ENCODE measurements around the gene GSTM3.

DNA sequence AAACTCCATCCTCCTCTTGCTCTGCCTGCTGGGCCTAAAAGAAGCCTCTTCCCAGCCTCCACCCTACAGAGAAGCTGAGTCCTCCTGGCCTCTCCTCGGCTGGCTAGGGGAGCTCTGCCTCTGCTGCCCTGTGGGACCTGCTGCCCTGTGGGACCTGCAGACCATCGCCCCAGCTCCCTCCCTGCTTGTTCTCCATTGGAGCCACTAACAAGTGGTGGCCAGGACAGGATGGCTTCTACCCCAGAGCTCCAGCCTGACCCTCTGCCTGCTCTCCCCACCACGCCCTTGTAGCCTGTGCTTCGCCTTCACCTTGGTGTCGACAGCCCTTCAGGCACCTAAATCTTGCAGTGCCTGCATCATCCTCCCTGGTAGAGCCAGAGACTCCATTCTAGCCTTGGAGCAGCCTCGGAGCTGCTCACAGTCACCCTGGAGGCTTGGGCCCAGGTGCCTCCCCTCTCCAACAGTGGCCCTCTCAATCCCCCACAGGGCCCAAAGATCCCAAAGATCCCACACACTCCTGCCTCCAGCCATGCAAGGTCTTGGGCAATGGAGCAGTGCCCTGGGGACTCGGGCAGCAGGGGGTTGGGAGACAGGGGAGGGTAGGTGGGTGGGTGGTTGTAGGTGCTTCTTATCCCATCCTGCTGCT is 19.9 kb upstream of the GSTM3 start:
- TF ChIP-seq MAFK (IDR thresholded peaks at IDR 0.05; ENCODE audit: low read length) (no peak), HDGF (IDR thresholded peaks at IDR 0.05) (no peak), SETDB1 (IDR thresholded peaks at IDR 0.05; ENCODE audit: low read length) (no peak), ARID2 (IDR thresholded peaks at IDR 0.05) (no peak), EP300 (IDR thresholded peaks at IDR 0.05; ENCODE audit: low read length) (no peak)
